Fibroblast of the aortic adventitia (primary cell): ENCODE results near the gene PPDPF. TPM values are rescaled to one million over a fixed set of nuclear protein-coding genes. Genes with fewer than 3 reads are reported as not detected.
A peak's percentile ranks its signal among the peaks of the same experiment; 100 is the strongest.

ENCODE experiments used
- DNase-seq: peaks from one replicate; pipeline ENCODE4 v3.0.0-alpha.2; 2010; ENCODE audit warnings: low read depth
- H3K4me3 ChIP-seq: 2 replicates; pipeline ENCODE4 v1.5.1; 2011; ENCODE audit warnings: low read depth, mild to moderate bottlenecking, control low read depth, low read length, moderate library complexity
- CTCF ChIP-seq: IDR thresholded peaks from 2 replicates; pipeline ENCODE4 v1.5.1; 2011; ENCODE audit warnings: mild to moderate bottlenecking, low read length, control low read depth, inconsistent platforms; ENCODE audit not compliant: insufficient read depth
- total RNA-seq: library from RNA; depleted of rRNA; stranded (reverse); fragments of >200 nt; gene quantifications from 2 replicates; pipeline ENCODE4 v1.2.3, GENCODE V29; 2012; ENCODE audit warnings: low replicate concordance

The PPDPF gene
- total RNA-seq = 35.3 and 97.0 TPM in 2 replicates

GRCh38 chr20:63520504-63520933, at the start of gene PPDPF:
Gene PPDPF (plus strand): TSS chr20:63520765. CDS start chr20:63521309, 544 bp downstream.
- DNase-seq = peak; percentile 77
- H3K4me3 ChIP-seq = peak within 1 kb of the TSS; percentile 85
- TF ChIP-seq CTCF = no peak

- no peak for TF ChIP-seq CTCF
- H3K4me3 ChIP-seq = no peak overlapping the region
- no peak for DNase-seq
Measured at GRCh38 chr20:63471002-63471716, 49.4 kb upstream of the PPDPF start.

- no peak for DNase-seq
- no peak overlapping the region for H3K4me3 ChIP-seq
- no peak for TF ChIP-seq CTCF
Measured at GRCh38 chr20:63471717-63471980, 48.9 kb upstream of the PPDPF start.

- no peak for DNase-seq
Measured at GRCh38 chr20:63471981-63472831, 48.4 kb upstream of the PPDPF start, which contains the start of gene KCNQ2. Gene KCNQ2 (minus strand): TSS chr20:63472655. CDS start chr20:63472463, 192 bp downstream.

GRCh38 chr20:63472862-63473390, 47.6 kb upstream of the PPDPF start:
- DNase-seq = no peak
- no peak for TF ChIP-seq CTCF

More at GRCh38 chr20:63471981-63472831, 48.4 kb upstream of the PPDPF start, which contains the start of gene KCNQ2:
- TF ChIP-seq CTCF = no peak
- no peak within 1 kb of the TSS for H3K4me3 ChIP-seq

GRCh38 chr20:63473555-63474449, 46.8 kb upstream of the PPDPF start:
- TF ChIP-seq CTCF = no peak

More at GRCh38 chr20:63472862-63473390, 47.6 kb upstream of the PPDPF start:
- H3K4me3 ChIP-seq = no peak overlapping the region

More at GRCh38 chr20:63473555-63474449, 46.8 kb upstream of the PPDPF start:
- H3K4me3 ChIP-seq = no peak overlapping the region
- no peak for DNase-seq
